GM13976 (cell line): ENCODE results near the gene SH2D3C.

Source experiments
- DNase-seq: peaks from one replicate; pipeline ENCODE4 v3.0.0; 2012; ENCODE audit warnings: low spot score
- CTCF ChIP-seq: IDR thresholded peaks from 2 replicates; pipeline ENCODE4 v1.5.1; 2012; ENCODE audit warnings: borderline replicate concordance, mild to moderate bottlenecking; ENCODE audit not compliant: insufficient read depth; ENCODE audit errors: extremely low read depth, missing control alignments, control extremely low read depth
- in situ Hi-C: fragments of 300-500 bp; cut with MboI; formaldehyde crosslinking; loops from one replicate; pipeline ENCODE4 v1.12.0; 2022; ENCODE audit warnings: low sequenced_read_pairs, mixed read lengths, inconsistent platforms; ENCODE audit not compliant: unreplicated experiment

SH2D3C gene

GRCh38 chr9:127770905-127771569 is 7.4 kb downstream of the SH2D3C start:
- no peak for TF ChIP-seq CTCF
- peak; percentile 98 for DNase-seq
- in situ Hi-C loops = no loop called here

DNA sequence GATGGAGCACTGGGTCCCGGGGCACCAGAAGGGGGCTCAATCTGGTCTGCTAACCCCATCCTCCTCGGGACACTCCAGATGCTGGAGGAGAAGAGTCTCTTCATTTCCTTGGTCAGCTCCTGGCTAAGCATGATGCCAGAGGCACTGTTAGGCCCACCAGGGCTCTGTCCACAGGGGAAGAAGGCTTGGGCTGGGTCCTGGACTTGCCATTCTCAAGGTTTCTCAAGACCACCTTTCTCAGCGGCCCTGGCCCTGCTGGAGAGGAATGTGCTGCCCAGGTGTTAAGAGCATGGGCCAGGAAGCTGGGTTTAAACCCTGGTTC is 7.9 kb downstream of the SH2D3C start:
- in situ Hi-C loops = no loop called here
- TF ChIP-seq CTCF = no peak
- no peak for DNase-seq

DNA sequence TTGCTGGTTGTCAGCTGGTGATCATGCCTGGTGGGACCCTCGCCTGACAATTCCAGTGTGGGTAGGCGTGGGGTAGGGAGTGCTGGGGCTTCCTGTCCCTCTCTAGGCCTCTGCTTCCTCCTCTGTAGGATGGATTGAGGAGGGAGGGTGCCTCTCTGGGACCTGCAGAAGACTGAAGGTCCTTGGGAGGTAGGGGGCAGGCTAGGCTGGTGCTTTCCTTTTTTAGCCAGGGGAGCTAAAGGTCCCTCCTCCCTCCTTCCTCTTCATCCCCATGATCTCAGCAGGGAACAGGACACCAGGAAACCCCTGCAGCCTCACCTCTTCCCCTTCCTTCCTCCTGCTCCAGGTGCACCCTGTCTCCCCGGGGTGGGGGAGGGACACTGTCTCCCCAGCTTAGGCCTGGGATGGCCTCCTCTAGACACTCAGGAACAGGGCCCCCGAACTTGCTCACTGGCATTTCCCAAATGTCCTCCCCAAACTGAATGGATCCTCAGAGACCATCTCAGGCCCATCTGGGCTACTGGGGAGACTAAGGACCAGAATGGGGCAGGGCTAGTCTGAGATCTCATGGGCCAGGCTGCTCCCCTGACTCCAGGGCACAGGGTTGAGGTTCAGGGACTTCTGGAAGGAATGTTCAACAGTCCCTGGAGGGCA is 8.4 kb downstream of the SH2D3C start:
- no peak for TF ChIP-seq CTCF
- no peak for DNase-seq
- in situ Hi-C loops = no loop called here

GRCh38 chr9:127769101-127769500 is 9.4 kb downstream of the SH2D3C start:
- TF ChIP-seq CTCF = no peak
- in situ Hi-C loops = no loop called here
- DNase-seq = no peak

DNA sequence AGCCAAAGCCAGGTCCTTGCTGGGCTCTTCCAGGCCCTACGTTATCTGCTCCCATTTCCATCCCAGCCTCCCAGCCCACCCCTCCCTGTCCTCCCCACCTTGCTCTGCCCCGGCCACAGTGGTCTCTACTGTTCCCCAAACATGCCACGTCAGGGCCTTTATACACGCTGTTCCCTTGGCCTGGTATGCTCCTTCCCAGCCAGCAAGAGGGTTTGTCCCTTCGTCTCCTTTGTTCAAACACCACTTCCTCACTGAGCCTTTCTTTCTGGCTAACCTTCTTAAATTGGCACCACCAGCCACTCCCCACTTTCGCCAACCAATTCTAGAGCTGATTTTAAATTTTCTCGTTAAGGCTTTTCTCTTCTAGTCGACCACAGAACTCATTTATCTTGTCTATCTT is 9.8 kb downstream of the SH2D3C start:
- no peak for DNase-seq
- in situ Hi-C loops = no loop called here
- TF ChIP-seq CTCF = no peak

- no peak for TF ChIP-seq CTCF
- no peak for DNase-seq
- in situ Hi-C loops = no loop called here
Observed at GRCh38 chr9:127767909-127768331, 10.5 kb downstream of the SH2D3C start.
